ENCODE results near the gene PDGFC. TPM values are rescaled to one million over a fixed set of nuclear protein-coding genes. Genes with fewer than 3 reads are reported as not detected.

Gene PDGFC
- total RNA-seq, 1 donor from 2014 or later, result 31.3 TPM

DNA sequence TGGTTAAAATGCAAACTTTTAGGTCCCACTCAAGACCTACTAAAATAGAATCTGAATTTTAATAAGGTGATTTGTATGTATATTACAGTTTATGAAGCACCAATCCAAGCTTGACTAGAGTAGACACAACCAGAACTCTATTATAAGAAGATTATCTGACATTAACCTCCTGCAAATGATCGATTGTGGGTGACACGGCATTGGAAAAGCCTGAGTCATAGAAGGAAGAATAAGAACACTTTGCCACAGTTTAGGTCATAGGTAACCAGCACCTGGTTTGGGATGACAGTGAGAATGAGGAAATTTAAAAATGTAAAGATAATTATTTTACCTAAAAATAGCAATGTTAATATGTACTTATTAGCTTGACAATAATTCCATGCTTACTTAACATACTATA, 15.2 kb downstream of the PDGFC start:
- DNase-seq (no peak), ATAC-seq (no peak)
- no peak overlapping the region for H3K27ac ChIP-seq
- TF ChIP-seq, protein P1, sequence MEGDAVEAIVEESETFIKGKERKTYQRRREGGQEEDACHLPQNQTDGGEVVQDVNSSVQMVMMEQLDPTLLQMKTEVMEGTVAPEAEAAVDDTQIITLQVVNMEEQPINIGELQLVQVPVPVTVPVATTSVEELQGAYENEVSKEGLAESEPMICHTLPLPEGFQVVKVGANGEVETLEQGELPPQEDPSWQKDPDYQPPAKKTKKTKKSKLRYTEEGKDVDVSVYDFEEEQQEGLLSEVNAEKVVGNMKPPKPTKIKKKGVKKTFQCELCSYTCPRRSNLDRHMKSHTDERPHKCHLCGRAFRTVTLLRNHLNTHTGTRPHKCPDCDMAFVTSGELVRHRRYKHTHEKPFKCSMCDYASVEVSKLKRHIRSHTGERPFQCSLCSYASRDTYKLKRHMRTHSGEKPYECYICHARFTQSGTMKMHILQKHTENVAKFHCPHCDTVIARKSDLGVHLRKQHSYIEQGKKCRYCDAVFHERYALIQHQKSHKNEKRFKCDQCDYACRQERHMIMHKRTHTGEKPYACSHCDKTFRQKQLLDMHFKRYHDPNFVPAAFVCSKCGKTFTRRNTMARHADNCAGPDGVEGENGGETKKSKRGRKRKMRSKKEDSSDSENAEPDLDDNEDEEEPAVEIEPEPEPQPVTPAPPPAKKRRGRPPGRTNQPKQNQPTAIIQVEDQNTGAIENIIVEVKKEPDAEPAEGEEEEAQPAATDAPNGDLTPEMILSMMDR (IDR thresholded peaks at IDR 0.05), result no peak
- H3K9me3 ChIP-seq, result no peaks in the 10 kb centered on the region
- no peak overlapping the region for H3K4me3 ChIP-seq
- intact Hi-C loops (cut with DNase I), result no loop called here
- no peaks in the 10 kb centered on the region for H3K4me1 ChIP-seq
- H3K27me3 ChIP-seq, result no peaks in the 10 kb centered on the region
- no peaks in the 10 kb centered on the region for H3K36me3 ChIP-seq

DNA sequence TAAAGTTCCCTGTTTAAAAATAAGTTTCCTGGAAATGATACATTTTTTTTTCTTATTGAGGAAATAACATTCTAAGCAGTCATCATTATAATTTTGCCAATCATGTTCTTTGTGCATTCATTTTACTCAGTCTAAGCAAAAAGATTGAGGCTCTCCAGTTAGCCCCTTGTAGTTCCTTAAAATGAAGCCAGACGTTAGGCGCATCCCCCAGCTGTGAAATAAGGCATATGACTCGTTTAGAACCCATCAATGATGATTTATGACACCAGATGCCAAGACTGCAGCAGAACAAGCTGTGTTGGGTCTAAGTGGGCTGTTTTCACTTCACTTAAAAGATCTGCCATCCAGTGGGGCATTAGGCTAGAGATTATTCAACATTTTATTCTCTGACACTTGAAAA, 17.0 kb downstream of the PDGFC start:
- no peak overlapping the region for H3K4me3 ChIP-seq
- DNase-seq, result no peak
- H3K27me3 ChIP-seq, result no peaks in the 10 kb centered on the region
- H3K36me3 ChIP-seq, result no peaks in the 10 kb centered on the region
- TF ChIP-seq, protein P1 (IDR thresholded peaks at IDR 0.05), result no peak
- peak; percentile 67 for ATAC-seq
- no peak overlapping the region for H3K27ac ChIP-seq
- intact Hi-C loops (cut with DNase I), result no loop called here
- H3K4me1 ChIP-seq, result no peaks in the 10 kb centered on the region
- no peaks in the 10 kb centered on the region for H3K9me3 ChIP-seq

DNA sequence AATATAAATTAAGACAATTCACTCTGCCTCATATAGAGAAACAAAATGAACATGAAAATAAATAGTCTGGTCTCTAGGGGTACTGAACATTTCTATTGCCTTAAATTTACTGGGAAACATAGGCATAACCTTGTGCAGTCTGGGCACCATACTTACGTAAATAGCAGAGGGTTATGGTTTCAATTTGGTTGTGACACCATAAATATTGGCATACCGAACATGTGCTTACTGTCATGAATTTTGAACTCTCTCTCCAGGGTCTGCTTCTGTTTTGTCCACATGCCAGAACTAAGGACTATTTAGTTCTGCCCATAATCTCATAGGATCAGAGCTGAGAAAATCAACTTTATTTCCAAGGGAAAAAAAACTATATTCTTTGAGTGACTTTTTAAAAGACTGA, 17.6 kb downstream of the PDGFC start:
- Histone ChIP-seq H3K9me3 (no peaks in the 10 kb centered on the region), H3K36me3 (no peaks in the 10 kb centered on the region), H3K27me3 (no peaks in the 10 kb centered on the region), H3K4me1 (peaks cover 4% of the 10 kb centered on the region), H3K4me3 (no peak overlapping the region), H3K27ac (no peak overlapping the region)
- TF ChIP-seq, protein P1 (IDR thresholded peaks at IDR 0.05), result no peak
- intact Hi-C loops (cut with DNase I), result no loop called here
- ATAC-seq (no peak), DNase-seq (no peak)

DNA sequence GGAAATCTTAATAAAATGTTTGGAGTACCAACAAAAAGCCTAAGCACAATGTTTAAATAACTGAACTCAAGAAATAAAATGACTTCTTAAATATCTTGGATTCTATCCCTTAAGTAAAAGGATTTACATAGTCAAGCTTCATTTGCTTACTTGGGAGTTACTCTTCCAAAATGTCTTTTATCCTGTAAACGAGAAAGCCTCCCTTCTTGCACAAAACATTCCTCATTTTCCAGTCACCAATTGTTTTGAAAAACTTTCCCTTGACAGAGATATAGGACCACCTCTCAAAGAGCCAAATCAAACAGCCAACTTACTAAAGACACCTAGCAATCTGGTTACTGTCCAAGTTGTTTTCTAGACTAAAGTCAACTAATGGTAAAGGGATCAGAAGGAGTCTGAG, 18.6 kb downstream of the PDGFC start:
- intact Hi-C loops (cut with DNase I), result no loop called here
- no peak for DNase-seq
- ATAC-seq, result no peak
- TF ChIP-seq, protein P1 (IDR thresholded peaks at IDR 0.05), result no peak
- peaks cover 5% of the 10 kb centered on the region for H3K4me1 ChIP-seq
- no peaks in the 10 kb centered on the region for H3K36me3 ChIP-seq
- no peak overlapping the region for H3K4me3 ChIP-seq
- H3K27ac ChIP-seq, result no peak overlapping the region
- no peaks in the 10 kb centered on the region for H3K9me3 ChIP-seq
- H3K27me3 ChIP-seq, result no peaks in the 10 kb centered on the region

DNA sequence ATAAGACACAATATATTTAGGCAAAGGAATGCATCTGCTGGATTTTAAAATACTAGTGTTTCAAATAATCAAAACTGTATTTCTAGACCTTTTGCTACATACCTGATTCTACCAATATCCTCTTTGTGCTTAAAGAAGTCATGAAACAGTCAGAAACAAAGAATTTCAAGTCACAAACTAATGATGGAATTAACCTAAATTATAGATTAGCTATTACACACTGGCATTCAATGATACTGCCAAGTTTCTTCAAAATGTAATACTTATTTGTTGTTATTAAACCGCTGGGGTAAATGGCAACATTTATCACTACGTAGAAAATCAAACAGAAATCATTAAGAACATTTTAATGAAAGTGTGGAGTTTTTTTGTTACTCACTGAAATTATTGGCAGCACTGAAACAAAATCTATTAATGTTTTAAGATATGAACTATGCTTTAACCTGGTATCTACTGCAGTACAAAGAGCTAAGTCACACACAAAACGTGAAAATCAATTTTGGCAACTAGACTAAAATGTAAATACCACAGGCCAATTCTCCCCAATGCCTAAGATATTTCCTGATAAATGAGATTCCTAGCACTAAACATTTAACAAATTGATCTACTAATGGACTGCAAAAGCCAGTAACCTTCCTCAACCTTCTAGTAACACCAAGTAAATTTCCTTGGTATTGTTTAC, 19.4 kb downstream of the PDGFC start:
- no peak for DNase-seq
- TF ChIP-seq, protein P1 (IDR thresholded peaks at IDR 0.05), result no peak
- H3K27ac ChIP-seq, result no peak overlapping the region
- no peak overlapping the region for H3K4me3 ChIP-seq
- H3K27me3 ChIP-seq, result no peaks in the 10 kb centered on the region
- intact Hi-C loops (cut with DNase I), result no loop called here
- H3K4me1 ChIP-seq, result peaks cover 5% of the 10 kb centered on the region
- no peaks in the 10 kb centered on the region for H3K9me3 ChIP-seq
- no peak for ATAC-seq
- no peaks in the 10 kb centered on the region for H3K36me3 ChIP-seq

DNA sequence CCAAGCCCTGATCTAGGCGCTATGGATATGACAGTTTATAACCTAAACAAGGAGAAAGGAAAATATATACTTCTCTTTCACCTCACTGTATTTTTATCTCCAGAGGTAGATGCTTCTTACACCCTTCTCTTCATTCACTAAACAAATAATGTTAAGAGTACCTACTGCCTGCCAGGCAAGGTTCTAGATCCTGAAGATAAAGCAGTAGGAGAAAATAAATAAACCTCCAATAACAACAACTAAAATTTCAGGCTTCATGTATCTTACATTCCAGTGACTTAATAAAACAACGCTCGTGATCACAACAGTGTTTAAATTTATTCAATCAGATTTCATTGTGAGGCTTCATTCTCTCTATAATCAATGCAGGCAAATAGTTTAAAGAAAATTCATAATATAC, 20.7 kb downstream of the PDGFC start:
- DNase-seq, result no peak
- peaks cover 16% of the 10 kb centered on the region for H3K4me1 ChIP-seq
- TF ChIP-seq, protein P1 (IDR thresholded peaks at IDR 0.05), result no peak
- ATAC-seq, result no peak
- no peaks in the 10 kb centered on the region for H3K36me3 ChIP-seq
- no peaks in the 10 kb centered on the region for H3K9me3 ChIP-seq
- no peak overlapping the region for H3K4me3 ChIP-seq
- H3K27ac ChIP-seq, result no peak overlapping the region
- no peaks in the 10 kb centered on the region for H3K27me3 ChIP-seq
- intact Hi-C loops (cut with DNase I), result no loop called here
